Endometrial microvascular endothelial cells (primary cell): ENCODE measurements around the gene FOXRED2. TPM values are rescaled to one million over a fixed set of nuclear protein-coding genes. Genes with fewer than 3 reads are reported as not detected.
"Not testable (repeated sequence)": the region's sequence is repeated elsewhere in the genome, so short reads cannot be mapped to it uniquely, and the experiment has no call there.

ENCODE experiments used
- in situ Hi-C: cut with HindIII; loops from 2 replicates; pipeline ENCODE4 v1.10.0; 2017; ENCODE audit warnings: low sequenced_read_pairs, low pct_unique_long_range_greater_than_20kb; ENCODE audit errors: inconsistent ontology term
- total RNA-seq: library from RNA; depleted of rRNA; stranded (reverse); fragments of >200 nt; gene quantifications from one replicate; pipeline ENCODE4 v1.2.3, GENCODE V29; 2015; ENCODE audit errors: inconsistent ontology term

FOXRED2 gene
- total RNA-seq, 1 donor from 2014 or later: 3.9 TPM

DNA sequence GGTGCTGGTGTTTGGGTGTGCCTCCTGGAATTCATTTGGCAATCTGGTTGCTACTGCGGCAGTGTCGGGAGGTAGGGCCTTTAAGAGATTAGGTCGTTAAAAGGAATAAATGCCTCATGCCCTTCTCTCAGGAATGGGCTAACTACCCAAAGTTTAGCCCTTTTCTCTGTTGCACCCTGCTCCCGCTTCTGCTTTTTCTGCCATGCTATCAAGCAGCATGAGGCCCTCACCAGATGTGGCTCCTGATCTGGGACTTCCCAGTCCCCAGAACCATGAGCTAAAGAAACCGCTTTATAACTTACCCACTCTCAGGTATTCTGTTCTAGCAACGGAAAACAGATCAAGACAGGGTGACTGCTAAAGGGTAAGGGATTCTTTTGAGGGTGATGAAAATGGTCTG lies 15.8 kb upstream of the FOXRED2 start:
- in situ Hi-C loops: no loop called here

DNA sequence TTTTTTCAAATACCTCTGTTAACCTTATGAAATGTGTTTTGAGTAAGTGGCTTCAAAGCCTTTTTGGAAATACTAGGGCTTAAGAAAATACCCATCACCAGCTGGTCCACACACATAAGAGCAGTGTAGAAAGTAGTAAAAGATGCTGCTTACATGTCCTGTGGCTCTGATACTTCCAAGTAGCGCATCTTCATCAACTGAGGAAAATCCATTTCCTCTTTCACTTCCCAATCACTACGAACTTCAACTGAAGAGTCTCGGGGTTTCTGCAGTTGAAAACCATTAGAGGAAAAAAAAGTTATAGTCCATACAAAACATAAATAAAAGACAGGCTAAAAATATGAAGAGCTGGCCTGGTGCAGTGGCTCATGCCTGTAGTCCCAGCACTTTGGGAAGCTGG lies 13.6 kb upstream of the FOXRED2 start:
- in situ Hi-C loops: no loop called here

GRCh38 chr22:36519906-36520305 lies 13.1 kb upstream of the FOXRED2 start:
- in situ Hi-C loops: not testable (repeated sequence)

DNA sequence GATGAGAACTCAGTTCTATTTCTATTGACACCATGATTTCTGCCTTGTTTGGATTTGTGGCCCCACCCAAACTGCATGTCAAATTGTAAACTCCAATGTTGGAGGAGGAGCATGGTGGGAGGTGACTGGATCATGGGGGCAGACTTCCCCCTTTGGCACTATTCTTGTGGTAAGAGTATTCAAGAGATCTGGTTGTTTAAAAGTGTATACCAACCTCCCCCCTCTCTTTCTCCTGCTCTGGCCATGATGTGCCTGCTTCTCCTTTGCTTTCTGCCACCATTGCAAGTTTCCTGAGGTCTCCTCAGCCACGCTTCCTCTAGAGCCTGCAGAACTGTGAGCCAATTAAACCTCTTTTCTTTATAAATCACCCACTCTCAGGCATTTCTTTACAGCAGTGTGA lies 7.9 kb upstream of the FOXRED2 start:
- in situ Hi-C loops: no loop called here

DNA sequence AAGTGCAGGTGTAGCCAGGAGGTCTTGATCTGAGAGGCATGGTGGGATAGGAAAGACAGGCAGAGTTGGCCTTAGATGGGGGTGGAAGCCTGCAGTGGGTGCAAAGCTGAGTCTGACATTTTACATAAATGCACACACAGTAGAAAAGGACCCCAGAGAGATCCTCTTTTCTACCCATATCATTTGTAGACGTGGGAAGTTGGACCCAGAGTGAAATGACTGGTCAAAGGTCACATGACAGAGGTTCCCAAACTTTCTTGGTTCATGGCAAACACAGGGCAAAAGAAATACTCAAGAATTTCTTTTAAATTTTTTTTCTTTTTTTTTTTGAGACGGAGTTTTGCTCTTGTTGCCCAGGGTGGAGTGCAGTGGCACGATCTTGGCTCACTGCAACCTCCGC lies 6.2 kb upstream of the FOXRED2 start:
- in situ Hi-C loops: no loop called here

DNA sequence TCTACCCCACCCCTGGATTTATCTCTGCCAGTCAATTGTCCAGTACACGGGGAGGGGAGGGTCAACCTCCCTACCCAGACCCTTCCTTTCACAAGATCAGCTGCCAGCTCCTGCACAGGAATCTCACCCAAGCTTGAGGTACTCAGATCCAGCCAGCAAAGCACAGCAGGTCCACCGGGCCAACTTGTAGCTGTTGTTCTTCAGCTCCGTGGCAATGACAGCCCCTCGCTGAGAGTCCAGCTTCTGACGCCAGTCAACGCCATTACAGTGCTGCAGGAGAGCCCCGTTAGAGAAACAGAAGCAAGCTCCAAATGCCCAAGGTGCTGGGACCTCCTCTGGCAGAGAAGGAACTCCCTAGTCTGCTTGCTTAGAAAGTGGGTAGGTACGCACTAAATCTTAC lies 5.5 kb upstream of the FOXRED2 start:
- in situ Hi-C loops: no loop called here

GRCh38 chr22:36510966-36511881 lies 4.4 kb upstream of the FOXRED2 start:
- in situ Hi-C loops: no loop called here

DNA sequence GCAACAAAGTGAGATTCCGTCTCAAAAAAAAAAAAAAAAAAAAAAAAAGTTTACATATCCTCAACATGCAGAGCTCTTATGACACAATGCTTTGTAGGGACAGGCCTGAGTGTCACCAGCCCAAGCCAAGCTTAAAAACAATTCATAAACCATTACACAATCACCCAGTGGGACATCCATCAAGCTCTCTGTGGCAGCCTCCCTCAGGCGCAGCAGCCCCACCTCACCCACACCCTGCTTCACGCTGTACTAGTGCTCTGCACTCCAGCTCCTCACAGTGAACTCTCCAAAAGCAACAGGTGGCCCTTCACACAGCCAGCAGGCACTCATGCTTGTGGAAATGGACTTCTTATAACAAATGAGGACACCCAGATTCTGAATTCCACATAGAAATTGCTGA lies 3.5 kb upstream of the FOXRED2 start:
- in situ Hi-C loops: no loop called here

DNA sequence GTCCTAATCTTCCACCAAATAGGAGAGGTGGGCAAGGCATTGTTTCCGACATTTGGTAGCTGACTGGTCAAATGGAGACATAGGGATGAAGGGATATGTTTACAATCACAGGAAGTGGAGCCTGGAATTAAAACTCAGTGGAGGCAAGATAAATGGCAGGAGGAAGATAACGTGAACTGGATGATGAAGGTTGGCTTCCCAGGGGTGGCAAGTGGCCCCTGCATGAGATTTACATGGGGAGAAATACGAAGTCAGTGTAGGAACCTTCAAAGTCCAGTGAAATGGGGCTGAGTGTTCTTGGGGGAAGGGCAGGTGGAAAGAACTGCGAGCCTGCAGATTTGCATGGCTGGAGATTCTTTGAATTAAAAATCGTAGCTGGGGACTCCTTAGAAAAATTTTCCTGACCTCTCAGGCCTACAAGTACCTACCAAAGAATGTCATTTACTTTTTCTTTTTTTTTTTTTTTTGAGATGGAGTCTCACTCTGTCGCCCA lies 724 bp upstream of the FOXRED2 start:
- in situ Hi-C loops: no loop called here

DNA sequence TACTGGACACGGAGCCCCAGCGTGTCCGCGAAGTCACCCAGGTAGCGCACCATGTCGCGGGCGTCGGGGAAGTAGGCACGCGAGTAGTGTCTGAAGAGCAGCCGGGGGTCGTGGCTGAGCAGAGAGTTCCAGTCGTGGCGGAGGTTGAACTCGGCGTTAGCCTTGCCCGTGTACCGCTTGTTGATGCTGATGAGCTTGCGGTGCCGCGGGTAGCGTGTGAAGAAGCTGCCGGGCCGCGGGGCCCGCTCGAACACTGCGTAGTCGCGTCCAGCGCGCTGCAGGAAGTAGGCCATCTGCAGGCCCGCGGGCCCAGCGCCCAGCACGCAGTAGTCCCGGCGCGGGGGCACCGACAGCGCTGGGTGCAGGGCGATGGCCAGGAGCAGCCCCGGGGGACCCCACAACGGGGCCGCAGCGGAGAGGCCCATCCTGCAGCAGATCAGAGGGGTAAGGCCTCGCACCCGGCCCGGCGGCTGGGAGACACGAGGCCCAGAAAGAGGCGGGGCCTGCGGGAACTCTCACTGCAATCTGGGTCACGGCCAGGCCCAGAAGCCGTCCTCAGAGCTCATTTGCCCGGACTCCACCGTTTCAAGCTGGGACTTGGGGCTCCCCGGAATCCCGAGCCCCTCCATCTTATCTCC lies 723 bp downstream of the FOXRED2 start:
- in situ Hi-C loops: no loop called here

- in situ Hi-C loops: no loop called here
Observed at GRCh38 chr22:36497910-36498665, 8.8 kb downstream of the FOXRED2 start.

GRCh38 chr22:36493690-36494110 lies 13.1 kb downstream of the FOXRED2 start:
- in situ Hi-C loops: no loop called here

DNA sequence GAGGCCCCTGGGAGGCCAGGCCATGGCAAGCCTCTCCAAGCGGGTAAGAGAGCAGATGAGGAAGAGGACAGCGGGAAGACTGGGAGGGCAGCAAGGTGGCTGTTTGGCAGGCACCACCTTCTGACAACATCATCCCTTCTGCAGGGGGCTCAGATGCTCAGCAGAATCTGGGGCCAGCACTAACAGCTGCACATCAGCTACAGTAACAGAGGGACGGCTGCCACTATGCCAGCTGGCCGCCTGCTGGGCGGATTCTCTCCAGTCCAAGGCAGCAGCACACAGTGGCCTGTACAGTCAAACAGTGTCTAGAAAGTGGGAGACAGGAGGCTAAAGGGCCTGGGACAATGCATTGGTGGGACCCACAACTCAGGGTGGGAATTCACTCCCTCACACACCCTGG lies 14.7 kb downstream of the FOXRED2 start:
- in situ Hi-C loops: no loop called here

DNA sequence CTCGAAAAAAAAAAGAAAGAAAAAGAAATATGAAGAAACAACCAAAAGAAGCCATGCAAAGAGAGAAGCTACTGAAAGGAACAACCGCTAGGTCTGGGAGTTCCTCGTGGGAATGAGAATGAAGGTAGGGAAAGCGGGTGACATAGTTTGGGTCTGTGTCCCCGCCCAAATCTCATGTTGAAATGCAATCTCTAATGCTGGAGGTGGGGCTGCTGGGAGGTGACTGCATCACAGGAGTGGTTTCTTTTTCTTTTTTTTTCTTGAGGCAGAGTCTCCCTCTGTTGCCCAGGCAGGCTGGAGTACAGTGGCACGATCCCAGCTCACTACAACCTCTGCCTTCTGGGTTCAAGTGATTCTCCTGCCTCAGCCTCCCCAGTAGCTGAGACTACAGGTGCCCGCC lies 15.7 kb downstream of the FOXRED2 start:
- in situ Hi-C loops: no loop called here

- in situ Hi-C loops: no loop called here
Observed at GRCh38 chr22:36486619-36487384, 20.0 kb downstream of the FOXRED2 start.

DNA sequence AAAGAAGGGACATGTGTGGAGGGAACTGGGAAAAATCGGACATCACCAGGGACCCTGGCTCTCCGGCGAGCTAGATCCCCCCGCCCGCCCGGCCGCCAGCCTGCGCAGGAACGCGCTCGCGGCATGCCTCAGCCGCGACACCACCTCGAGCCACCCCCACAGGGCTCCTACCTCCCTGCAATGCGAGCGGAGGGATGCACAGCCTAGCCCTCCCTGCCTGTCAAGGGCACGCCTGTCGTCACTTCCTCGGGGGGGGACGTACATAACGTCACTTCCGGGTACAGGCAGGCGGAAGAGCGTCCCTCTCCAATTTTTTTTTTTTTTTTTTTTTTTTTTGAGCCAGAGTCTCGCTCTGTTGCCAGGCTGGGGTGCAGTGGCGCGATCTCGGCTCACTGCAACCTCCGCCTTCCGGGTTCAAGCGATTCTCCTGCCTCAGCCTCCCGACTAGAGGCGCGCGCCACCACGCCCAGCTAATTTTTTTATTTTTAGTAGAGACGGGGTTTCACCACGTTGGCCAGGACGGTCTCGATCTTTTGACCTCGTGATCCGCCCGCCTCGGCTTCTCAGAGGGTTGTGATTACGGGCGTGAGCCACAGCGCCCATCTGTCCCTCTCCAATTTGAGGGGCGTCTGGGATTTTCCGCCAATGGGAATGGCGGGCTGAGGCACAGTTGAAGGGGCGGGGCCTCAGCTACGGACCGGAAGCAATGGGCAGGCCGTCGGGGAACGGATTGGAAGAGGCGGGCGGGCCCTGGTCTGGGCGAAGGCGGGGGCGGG lies 25.3 kb downstream of the FOXRED2 start, which contains the start of gene TXN2:
TSS of gene TXN2 (minus strand) at position 248 of the 776 bp plus-strand sequence. CDS start 803 bp downstream, outside the sequence.
- in situ Hi-C loops: no loop called here

DNA sequence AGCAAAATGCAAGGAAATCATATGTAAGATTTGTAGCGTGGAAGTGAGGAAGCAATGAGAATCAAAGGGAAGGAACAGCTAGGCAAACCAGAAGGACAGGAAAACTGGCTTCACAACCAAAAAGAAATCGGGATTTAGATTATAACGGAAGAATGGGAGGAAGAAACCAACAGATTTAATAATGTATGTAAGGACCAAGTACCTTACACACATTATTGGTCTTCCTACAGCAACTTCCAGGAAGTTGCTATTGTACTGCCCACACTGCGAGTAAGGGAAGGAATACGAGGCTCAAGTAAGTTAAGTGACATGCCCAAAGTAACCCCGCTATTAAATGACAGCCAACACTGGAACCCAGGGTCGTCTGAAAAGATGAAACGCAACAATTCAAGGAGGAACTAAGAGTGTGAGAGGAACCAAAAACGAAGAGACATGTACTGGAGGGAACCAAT lies 25.9 kb downstream of the FOXRED2 start:
- in situ Hi-C loops: no loop called here

DNA sequence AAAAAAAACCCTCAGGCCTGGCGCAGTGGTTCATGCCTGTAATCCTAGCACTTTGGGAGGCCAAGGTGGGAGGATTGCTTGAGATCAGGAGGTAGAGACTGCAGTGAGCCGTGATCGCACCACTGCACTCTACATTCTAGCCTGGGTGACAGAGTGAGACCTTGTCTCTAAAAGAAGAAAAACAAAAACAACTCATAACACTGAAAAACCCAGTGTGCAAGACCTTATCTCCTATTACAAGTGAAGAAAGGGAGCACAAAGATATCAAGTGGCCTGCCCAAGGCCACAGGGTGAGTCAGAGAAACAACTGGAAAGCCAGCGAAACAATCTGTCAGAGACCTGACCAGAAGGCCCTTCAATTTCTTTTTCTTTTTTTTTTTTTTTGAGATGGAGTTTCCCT lies 27.9 kb downstream of the FOXRED2 start:
- in situ Hi-C loops: no loop called here
